Measurements from ENCODE around the gene AP5Z1.

The AP5Z1 gene

DNA sequence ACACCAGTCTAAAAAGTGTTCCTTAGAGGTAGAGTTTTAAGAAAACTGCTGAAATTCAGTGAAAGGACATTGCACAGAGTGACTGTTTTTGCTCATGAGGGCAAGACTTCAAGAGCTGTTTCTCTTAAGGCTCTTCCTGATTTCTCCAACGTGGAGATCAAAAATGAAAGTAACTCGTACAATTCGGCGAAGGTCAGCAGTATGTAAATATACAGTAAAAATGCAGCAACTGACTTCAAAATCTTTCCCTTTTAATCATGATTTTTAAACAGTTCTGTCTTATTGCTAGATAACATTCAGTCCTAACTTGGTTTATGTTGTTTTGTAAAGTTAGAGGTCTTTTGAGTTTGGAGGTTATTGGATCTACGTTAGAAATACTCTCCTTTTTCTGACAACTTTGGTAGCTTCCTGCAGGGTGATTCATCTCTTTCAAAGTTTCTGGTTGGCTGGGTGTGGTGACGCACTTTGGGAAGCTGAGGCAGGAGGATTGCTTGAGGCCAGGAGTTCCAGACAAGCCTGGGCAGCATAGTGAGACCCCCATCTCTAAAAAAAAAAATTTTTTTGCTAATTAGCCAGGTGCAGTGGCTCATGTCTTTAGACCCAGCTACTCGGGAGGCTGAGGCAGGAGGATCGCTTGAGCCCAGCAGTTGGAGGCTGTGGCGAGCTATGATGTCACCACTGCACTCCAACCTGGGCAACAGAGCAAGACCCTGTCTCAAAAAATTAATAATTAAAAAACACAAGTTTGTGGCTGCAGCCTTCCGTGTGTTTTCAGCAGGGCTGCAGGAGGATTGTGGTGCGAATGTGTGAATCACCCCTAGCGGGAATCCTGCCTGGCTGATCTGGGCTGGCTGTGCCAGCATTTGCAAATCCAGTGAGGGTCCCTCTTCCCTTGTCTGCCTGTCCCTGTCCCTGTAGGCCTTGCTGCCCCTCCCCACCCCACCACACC, 29.2 kb upstream of the AP5Z1 start:
- DNase-seq (ENCODE audit: low read depth in 3 of 3): no peak

DNA sequence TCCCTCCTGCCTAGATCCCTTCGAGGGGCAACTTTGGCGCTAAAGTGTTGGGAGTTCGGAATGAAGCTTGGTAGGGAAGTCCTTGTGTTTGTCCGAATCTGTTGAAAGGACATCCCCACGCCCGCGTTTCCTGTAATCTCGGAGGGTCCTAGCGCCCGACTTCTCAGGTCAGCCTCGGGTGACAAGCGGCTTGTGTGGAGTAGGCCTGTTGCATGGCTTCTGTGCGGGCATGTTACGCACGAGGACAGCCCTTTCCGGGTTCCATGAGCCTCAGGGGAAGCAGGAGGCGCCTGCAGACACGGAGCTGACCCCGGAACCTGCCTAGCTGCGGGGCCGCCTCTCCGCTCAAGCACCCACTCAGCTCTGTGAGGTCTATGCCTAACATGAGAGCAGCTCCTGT, 28.4 kb upstream of the AP5Z1 start:
- DNase-seq (ENCODE audit: low read depth in 3 of 3): no peak

DNA sequence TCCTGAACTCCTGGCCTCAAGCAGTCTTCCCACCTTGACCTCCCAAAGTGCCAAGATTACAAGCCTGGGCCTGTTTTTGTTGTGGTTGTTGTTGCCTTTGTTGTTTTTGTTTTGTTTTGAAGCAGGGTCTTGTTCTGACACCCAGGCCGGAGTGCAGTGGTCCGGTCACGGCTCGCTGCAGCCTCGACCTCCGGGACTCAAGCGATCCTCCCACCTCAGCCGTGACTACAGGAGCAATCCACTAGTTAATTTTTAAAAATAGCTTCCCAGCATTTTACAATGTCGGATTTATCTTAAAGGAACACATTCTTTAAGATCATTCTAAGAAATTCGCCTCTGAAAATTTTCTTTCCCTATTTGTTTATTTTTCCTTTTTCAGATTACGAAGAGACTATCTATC, 27.7 kb upstream of the AP5Z1 start:
- DNase-seq (ENCODE audit: low read depth in 3 of 3): no peak

DNA sequence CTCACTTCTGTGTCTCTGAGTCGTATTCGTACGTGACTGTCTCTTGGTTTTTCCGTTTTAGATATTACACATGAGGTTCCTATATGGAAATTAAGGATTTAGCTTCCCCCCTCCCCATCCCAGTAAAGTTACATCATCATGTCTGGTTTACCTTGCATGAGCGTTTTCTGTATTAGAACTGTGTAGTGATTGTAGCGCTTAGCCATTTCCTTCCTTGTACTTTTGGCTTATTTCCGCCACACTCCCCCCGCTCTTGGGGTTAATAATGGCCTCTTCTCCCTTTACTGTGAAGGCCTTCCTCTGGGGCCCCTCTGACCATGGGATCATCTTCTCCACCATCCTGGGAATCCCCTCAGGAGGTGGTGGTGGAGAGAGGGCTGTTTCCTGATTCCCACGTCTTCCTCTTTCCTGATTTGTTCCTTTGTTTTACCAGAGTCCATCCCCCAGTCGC, 27.2 kb upstream of the AP5Z1 start:
- no peak for DNase-seq (ENCODE audit: low read depth in 3 of 3)

DNA sequence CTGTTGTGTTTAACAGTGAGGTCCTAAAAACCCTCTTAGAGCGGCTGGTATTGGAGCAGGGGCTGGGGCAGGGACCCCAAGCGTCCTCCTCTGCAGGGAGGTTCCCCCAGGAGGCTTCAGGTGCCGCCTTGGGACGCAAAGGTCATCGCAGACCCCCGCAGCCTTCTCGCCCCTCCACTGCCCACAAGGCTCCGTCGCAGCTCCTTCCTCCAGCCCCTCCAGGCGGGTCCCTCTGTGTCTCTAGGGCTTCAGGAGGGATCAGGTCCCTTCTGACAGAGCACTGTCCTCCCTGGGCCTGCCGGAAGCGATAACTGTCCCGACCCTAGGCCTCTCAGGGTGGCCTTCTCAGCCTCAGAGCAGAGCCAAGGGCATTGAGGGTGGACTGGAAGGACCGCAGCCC, 26.1 kb upstream of the AP5Z1 start:
- no peak for DNase-seq (ENCODE audit: low read depth in 3 of 3)

DNA sequence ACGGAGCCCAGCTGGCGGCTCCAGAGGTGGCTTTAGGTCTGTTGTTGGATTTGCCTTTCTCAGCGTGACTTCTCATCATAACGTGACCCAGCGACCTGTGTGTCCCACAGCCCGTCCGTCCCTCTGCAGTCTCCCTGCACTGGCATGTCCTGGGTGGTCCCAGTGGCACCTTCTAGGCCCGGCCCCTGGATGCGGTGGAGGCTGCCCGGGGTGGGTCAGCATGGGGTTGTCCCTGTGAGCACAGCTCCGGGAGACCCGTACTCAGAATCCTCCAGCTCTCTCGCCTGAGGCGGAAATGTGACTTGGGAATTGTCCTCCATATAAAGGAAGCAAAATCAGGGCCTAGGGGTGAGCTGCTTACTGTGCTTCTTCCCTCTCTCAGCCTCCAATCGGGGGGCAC, 25.6 kb upstream of the AP5Z1 start:
- DNase-seq (ENCODE audit: low read depth in 3 of 3): no peak

DNA sequence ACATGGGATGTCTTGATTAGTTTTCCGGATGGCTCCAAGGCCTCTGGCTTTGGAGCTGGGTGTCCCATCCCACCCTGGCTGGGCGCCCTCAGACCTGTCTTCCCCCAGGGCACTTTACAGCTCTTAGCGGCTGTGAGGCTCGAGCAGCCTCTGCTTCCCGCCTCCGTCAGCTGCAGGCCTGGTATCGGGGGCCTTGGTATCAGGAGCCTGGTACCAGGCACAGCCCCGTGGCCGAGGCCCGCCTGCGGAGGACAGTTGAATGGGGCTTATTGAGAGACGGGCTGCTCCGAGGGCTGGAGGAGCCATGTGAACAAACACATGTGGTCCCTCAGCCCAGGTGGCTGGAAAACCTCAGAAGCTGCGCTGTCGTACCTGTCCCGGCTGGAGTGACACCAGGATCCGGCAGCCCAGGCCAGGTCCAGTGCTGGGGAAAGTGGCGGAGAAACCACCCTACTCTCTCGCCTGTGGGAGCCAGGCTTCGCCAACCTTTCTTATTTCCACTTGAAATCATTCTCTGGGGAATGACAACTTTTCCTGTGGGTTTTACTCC, 23.9 kb upstream of the AP5Z1 start:
- DNase-seq (ENCODE audit: low read depth in 3 of 3): no peak

DNA sequence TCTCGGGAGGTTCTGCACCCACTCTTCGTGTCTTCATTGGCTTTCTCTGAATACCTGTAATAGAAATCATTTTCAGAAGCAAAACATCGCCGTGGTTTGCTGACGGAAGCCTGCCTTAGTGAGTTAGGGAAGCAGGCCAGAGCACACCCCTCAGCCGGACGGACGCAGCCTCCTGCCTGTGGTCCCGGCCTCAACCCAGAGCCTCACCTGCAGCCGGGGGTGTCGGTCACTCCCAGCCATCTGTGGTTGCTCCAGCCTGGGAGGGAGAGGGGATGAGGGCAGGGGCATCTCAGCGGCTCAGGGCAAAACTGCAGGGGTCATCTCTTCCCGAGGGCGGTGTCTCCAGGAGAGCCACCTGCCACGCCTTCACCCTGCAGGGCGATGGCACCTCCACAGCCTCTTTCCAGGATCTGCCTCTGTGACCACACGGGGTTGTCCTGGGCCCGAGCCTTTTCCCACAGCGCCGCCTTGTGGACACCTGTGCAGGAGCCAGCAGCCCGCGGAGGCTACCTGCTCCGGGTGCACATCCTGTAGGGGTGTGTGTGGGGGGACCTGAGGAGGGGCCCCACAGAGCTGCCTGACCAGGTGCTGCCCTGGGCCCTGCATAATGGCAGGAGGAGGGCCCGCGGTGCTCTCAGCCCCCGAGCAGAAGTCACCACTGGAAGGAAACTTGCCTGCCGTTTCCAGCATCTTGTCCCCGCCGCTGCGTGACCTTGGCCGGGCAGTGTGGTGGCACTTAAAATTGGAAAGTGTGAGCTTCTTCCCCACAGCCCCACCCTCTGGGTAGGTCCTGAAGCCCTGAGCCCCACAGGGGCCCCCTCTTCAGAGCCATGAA, 21.6 kb upstream of the AP5Z1 start:
- peak; percentile 67 to 79 (median 75) for DNase-seq (ENCODE audit: low read depth in 3 of 3)

DNA sequence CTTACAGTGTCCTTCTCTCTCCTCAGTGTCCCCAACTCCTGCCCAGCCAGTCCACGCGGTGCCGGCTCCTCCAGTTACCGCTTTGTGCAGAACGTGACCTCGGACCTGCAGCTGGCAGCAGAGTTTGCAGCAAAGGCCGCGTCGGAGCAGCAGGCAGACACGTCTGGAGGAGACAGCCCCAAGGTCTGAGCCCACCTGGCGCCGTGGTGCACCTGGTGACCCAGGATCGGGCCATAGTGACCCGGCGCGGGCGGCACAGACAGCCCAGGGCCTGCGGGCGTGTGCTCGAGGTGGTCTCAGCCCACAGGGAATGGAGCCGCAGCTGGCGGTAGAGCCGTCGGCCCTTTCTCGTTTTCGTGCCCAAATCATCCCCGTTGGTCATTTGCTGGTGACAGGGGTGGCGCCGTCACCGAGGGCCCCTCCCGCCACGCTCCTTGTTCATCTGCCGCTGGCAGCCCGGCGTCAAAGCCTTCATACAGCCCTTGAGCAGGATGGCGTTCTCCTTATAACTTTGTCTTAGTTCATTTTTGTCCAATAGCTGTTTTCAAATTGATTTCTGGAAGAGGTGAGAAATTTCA, 20.9 kb upstream of the AP5Z1 start:
- DNase-seq (ENCODE audit: low read depth in 3 of 3): no peak

DNA sequence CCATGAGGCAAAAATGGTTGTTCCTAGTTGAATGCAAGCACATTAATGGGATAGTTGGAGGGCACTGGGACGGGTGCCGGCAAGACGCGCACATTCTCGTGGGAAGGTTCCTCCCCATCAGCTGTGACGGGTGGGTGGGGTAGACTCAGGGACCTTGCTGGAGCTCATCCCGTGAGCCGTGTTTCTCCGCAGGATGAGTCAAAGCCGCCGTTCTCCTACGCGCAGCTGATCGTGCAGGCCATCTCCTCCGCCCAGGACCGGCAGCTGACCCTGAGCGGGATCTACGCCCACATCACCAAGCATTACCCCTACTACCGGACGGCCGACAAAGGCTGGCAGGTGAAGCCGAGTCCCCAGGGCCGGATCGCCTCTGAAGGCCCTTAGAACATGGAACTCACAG, 20.4 kb upstream of the AP5Z1 start:
- no peak for DNase-seq (ENCODE audit: low read depth in 3 of 3)

DNA sequence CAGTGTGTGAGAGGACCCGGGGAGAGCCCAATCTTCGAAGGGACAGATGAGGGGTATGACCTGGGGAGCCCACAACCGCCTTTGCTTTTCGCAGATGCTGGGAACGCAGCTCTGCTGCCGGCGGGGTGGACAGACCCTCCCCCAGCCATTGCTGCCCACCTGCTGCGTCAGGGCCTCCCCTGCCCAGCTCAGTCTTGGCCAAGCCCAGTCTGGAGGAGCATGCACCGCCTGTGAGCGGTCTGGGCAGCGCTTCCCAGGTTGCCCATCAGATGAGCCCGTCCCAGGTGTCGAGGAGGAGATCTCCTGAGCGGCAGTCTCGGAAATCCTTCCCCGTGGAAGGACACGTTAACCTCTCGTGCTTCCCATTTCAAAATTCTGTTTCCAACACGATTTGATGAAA, 17.3 kb upstream of the AP5Z1 start:
- no peak for DNase-seq (ENCODE audit: low read depth in 3 of 3)

DNA sequence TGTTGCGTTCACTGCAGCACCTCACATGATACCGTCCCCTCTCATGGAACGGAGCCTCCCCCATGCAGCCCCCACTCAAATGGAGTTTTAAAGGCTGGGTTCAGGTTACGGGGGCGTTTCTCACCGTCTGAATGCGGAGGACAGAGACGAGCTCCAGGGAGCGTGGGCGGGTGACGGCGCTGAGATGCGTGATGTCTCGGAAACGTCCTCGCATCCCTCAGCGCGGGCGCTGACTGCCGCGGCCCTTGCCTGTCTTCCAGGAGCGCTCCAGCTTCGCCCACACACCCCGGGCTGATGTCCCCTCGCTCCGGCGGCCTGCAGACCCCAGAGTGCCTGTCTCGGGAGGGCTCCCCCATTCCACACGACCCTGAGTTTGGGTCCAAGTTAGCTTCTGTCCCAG, 16.6 kb upstream of the AP5Z1 start:
- DNase-seq (ENCODE audit: low read depth in 3 of 3): no peak

DNA sequence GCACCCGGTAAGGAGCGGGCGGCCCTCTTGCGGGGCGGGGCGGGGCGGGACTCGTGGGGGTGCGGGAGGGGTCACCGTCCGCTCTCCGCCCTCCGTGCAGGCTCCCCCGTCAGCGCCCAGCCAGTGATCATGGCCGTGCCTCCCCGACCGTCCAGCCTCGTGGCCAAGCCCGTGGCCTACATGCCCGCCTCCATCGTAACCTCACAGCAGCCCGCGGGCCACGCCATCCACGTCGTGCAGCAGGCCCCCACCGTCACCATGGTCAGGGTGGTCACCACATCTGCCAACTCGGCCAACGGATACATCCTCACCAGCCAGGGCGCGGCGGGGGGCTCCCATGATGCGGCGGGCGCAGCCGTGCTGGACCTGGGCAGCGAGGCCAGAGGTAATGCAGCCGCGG, 16.2 kb upstream of the AP5Z1 start:
- DNase-seq (ENCODE audit: low read depth in 3 of 3): no peak

DNA sequence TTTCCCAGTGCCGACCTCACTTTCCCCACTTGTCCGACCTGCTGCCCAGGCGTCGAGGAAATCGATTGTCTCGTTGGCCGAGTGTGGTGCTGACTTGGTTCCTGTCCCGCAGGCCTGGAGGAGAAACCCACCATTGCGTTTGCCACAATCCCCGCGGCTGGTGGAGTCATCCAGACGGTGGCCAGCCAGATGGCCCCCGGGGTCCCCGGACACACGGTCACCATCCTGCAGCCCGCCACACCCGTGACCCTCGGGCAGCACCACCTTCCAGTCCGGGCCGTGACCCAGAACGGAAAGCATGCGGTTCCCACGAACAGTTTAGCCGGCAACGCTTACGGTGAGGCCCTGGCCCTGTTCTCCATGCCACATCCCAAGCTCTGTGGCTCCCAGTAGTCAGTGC, 14.5 kb upstream of the AP5Z1 start:
- no peak for DNase-seq (ENCODE audit: low read depth in 3 of 3)

DNA sequence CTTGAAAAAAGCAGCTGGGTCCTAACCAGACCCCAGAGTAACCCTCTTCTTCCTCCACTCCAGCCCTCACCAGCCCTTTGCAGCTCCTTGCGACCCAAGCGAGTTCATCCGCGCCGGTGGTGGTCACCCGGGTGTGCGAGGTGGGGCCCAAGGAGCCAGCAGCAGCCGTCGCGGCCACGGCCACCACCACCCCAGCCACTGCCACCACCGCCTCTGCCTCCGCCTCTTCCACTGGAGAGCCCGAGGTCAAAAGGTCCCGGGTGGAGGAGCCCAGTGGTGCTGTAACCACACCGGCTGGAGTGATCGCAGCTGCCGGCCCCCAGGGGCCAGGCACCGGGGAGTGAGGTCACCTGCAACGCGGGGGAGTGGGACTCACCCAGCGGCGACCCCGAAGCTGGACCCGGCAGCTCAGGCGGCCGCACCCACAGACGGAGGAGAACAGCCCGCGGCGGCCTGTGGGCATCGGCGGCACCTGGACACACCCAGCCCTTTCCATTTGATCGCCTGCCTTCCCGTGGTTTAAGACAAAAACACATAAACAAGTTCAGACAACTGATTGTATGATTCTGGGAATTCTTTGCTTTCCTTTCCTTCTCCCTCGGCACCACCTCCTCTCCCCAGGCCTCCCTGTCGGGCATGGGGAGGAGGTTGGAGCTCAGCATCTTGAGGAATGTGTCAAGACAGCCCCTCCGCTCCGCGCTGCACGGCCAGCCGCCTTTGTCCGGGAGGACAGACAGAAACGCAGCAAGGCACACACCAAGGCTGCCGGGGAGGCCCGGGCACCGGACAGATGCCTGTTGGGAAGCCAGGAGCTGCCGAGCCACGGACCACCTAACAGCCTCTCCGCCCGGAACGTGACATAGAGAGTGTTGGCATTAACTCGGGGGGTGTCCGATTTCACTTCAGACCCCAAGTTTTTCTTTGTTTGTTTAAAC, 13.0 kb upstream of the AP5Z1 start:
- DNase-seq (ENCODE audit: low read depth in 3 of 3): no peak

DNA sequence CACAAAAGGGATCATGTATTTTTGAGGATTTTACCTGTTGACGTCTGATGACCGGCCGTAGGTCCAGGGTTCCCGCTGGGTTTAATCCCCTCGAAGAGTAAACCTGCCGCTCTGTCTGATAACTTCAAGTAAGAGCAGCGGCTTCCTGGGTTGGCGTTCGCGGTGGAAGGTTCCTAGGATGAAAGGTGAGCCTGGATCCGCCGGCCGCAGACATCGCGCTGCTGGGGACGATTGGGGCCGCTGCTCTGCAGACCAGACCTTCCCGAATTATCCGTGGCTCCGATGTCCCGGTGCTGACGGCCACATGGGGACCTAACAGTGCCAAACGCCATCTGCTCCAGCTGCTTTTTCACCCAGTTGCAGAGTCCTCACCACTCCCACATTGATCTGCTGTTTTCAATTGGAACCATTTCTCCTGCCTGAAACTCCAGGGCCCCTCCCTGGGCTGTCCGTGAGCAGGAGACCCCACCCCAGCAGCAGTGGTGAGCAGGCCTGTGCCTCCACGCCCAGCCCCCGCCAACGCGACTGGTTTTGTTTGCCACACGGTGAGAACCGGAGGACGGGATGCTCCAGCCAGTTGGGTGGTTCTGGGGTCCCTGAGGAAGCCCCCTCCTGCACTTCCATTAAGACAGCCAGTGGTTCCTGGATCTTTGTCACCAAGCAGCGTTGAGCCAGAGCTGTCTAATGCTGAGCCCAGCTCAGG, 12.2 kb upstream of the AP5Z1 start:
- no peak for DNase-seq (ENCODE audit: low read depth in 3 of 3)

DNA sequence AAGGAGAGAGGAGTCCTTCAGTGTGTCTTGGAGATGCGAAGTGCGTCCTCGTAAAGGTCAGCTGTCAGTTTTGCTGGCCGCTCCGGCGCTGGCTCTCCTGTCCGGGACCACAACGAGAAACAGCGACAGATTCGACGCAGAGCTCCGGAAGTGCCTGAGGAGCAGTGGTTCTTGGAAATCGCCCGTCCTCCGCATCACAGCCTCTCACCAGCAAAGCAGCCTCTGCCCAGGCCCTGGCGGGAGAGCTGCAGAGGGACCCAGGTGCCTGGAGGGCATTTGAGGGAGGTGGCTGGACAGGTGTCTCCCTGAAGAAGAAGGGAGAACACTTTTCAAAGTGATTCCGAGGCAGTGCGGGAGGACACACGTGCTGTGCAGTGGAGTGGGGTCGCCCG, 11.6 kb upstream of the AP5Z1 start:
- no peak for DNase-seq (ENCODE audit: low read depth in 3 of 3)

DNA sequence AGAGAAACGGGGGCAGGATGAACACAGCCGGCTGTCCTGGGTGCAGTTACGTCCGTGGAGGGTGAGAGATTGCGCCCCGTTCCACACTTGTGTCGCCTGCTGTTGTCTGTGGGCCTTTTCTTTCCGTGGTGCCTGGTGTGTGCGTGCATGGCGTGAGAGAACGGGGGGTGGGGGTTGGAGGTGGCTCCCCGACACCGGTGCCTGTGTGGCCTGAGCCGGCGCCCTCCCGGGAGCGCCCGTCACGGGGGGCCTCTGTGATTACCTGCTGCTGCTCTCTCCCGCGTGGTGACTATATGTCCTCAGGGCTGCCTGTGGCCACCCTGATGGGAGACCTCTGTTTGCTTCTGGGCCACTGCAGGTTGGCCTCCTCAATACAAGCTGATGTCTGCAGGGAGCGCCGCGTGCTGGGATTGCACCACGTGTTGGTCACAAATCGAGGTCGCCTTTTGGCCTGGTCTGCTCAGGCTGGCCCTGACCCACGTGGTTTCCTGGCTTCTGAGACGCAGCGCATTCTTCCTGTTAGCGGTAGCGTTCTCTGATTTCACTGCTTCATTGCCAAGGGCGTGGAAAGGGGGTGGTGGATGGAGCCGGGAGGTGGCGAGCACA, 10.9 kb upstream of the AP5Z1 start:
- DNase-seq (ENCODE audit: low read depth in 3 of 3): no peak

DNA sequence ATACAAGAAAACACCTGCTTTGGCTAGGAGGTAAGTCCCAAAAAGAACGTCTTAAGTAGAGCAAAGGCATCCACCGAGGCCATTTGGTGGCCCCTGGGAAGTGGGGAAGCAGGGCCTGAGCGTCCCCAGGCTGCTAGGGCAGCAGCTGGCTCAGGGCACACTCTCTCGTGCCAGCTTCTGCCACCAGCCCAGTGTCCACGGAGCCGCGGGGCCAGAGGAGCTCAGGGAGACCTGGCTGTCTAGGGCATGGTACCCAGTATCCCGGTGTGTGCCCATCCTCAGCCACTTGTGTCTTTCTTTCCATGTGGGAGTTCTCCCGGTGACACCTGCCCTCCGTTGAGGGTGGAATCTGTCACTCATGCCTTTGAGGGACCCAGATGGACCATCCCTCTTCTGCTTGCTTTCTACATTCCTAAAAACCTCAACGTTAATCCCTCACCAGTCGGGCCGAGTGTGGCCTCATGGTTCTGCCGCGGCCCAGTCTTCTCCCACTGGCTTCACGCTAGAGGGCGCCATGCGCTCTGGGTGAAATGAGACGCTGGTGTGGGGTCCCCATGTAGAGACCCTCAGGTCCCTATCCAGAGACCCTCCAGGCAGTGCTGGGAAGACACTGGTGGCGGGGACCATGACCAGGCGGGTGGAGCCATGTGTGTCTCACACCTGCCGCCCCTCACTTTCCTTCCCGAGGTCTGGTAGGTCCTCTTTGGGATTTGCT, 9.5 kb upstream of the AP5Z1 start:
- DNase-seq (ENCODE audit: low read depth in 3 of 3): no peak
